ENCODE data around the gene EDDM13.
"Not testable (repeated sequence)": the region's sequence is repeated elsewhere in the genome, so short reads cannot be mapped to it uniquely, and the experiment has no call there.

EDDM13 gene

GRCh38 chr19:56272161-56272798, at the start of gene EDDM13:
Gene EDDM13, plus strand, starts transcription at chr19:56272748. Its CDS starts 87 bp downstream, at chr19:56272835.
- no peak for DNase-seq (ENCODE audit: low read depth)

- no peak for DNase-seq (ENCODE audit: low read depth)
Measured at GRCh38 chr19:56222901-56223300, 49.6 kb upstream of the EDDM13 start.

- DNase-seq (ENCODE audit: low read depth), result no peak
Measured at GRCh38 chr19:56223481-56223880, 49.1 kb upstream of the EDDM13 start.

- DNase-seq (ENCODE audit: low read depth), result peak; percentile 3
Measured at GRCh38 chr19:56245121-56245740, 27.3 kb upstream of the EDDM13 start.

- DNase-seq (ENCODE audit: low read depth), result not testable (repeated sequence)
Measured at GRCh38 chr19:56245764-56246163, 26.8 kb upstream of the EDDM13 start.

GRCh38 chr19:56248736-56249338, 23.7 kb upstream of the EDDM13 start:
- not testable (repeated sequence) for DNase-seq (ENCODE audit: low read depth)

- peak; percentile 78 for DNase-seq (ENCODE audit: low read depth)
Measured at GRCh38 chr19:56252699-56253422, 19.7 kb upstream of the EDDM13 start.

GRCh38 chr19:56253737-56254136, 18.8 kb upstream of the EDDM13 start:
- peak; percentile 65 for DNase-seq (ENCODE audit: low read depth)

- no peak for DNase-seq (ENCODE audit: low read depth)
Measured at GRCh38 chr19:56258272-56258671, 14.3 kb upstream of the EDDM13 start.

- no peak for DNase-seq (ENCODE audit: low read depth)
Measured at GRCh38 chr19:56261145-56261544, 11.4 kb upstream of the EDDM13 start.

GRCh38 chr19:56261932-56262331, 10.6 kb upstream of the EDDM13 start:
- not testable (repeated sequence) for DNase-seq (ENCODE audit: low read depth)

- no peak for DNase-seq (ENCODE audit: low read depth)
Measured at GRCh38 chr19:56263319-56263718, 9.2 kb upstream of the EDDM13 start.

GRCh38 chr19:56266051-56266450, 6.5 kb upstream of the EDDM13 start:
- DNase-seq (ENCODE audit: low read depth), result no peak

- no peak for DNase-seq (ENCODE audit: low read depth)
Measured at GRCh38 chr19:56269348-56269747, 3.2 kb upstream of the EDDM13 start.

- no peak for DNase-seq (ENCODE audit: low read depth)
Measured at GRCh38 chr19:56270676-56271075, 1.9 kb upstream of the EDDM13 start.

GRCh38 chr19:56271151-56271550, 1.4 kb upstream of the EDDM13 start:
- no peak for DNase-seq (ENCODE audit: low read depth)

GRCh38 chr19:56273563-56274117, 1.1 kb downstream of the EDDM13 start:
- peak; percentile 31 for DNase-seq (ENCODE audit: low read depth)

GRCh38 chr19:56282809-56283208, 10.3 kb downstream of the EDDM13 start:
- DNase-seq (ENCODE audit: low read depth), result no peak

- no peak for DNase-seq (ENCODE audit: low read depth)
Measured at GRCh38 chr19:56284746-56285145, 12.2 kb downstream of the EDDM13 start.

GRCh38 chr19:56290104-56290503, 17.6 kb downstream of the EDDM13 start:
- DNase-seq (ENCODE audit: low read depth), result no peak

- DNase-seq (ENCODE audit: low read depth), result peak; percentile 11
Measured at GRCh38 chr19:56291867-56292266, 19.3 kb downstream of the EDDM13 start.

GRCh38 chr19:56294549-56294948, 22.0 kb downstream of the EDDM13 start:
- DNase-seq (ENCODE audit: low read depth), result peak; percentile 25
